ENCODE results near the gene LIMD2.

DNA sequence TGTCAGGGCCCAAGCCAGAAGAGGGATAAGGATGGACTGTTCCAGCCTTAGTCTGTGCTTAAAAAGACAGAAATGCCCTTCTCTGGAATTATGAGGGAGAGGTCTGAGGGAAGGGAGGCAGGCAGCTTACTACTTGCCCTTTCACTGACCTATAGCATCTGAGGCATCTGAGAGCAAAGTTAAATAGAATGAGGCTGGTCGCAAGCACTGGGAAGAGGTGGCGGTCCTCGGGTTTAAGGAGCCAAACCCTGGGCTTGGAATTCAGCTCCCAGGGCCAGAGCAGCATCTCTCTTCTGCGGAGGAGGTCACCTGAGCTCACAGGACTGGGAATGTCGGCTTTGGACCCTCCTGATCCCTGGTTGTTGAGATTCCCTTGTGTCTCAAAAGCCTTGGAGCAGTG lies 3.1 kb upstream of the LIMD2 start:
- TF ChIP-seq POLR2A (IDR thresholded peaks at IDR 0.05; ENCODE audit: low read depth, low read length) (no peak), POLR2AphosphoS5 (IDR thresholded peaks at IDR 0.05; ENCODE audit: low read depth, low read length) (no peak), TAF1 (IDR thresholded peaks at IDR 0.05; ENCODE audit: borderline replicate concordance, low read depth, low read length) (no peak)
